Keratinocyte (primary cell): ENCODE results near the gene FAF1. TPM values are rescaled to one million over a fixed set of nuclear protein-coding genes. Genes with fewer than 3 reads are reported as not detected.
A peak's percentile ranks its signal among the peaks of the same experiment; 100 is the strongest.

Experiments
- DNase-seq: peaks from one replicate; pipeline ENCODE4 v3.0.0-alpha.2; 2011; ENCODE audit warnings: low read depth, missing footprints, low spot score
- FAIRE-seq: peaks from 2 replicates; lab custom pipeline; 2011; peaks lifted over from hg19 to GRCh38; lab: Jason Lieb, UNC
- H2AFZ ChIP-seq: 2 replicates; pipeline ENCODE4 v1.6.0; 2012; ENCODE audit warnings: low read length, control low read depth, inconsistent platforms; ENCODE audit not compliant: control insufficient read depth
- H3K27ac ChIP-seq: 2 replicates; pipeline ENCODE4 v1.5.1; 2011; ENCODE audit warnings: low read length; ENCODE audit not compliant: control insufficient read depth, insufficient read depth
- H3K27me3 ChIP-seq: 3 replicates; pipeline ENCODE4 v1.6.0; 2011; ENCODE audit warnings: low read length; ENCODE audit not compliant: control insufficient read depth, insufficient read depth; ENCODE audit errors: extremely low read depth
- H3K36me3 ChIP-seq, 2 experiments: 2 replicates in 1 of 2; 3 replicates in 1 of 2; pipeline ENCODE4 v1.5.1; 2011; ENCODE audit warnings: low read length in 2 of 2, mild to moderate bottlenecking in 1 of 2; ENCODE audit not compliant: control insufficient read depth in 2 of 2, insufficient read depth in 2 of 2; ENCODE audit errors: extremely low read depth in 1 of 2
- H3K4me1 ChIP-seq: 3 replicates; pipeline ENCODE4 v1.5.1; 2011; ENCODE audit warnings: low read length; ENCODE audit not compliant: control insufficient read depth, insufficient read depth; ENCODE audit errors: extremely low read depth
- H3K4me2 ChIP-seq: 3 replicates; pipeline ENCODE4 v1.6.0; 2011; ENCODE audit warnings: low read depth, low read length; ENCODE audit not compliant: control insufficient read depth, insufficient read depth; ENCODE audit errors: extremely low read depth
- H3K4me3 ChIP-seq, 3 experiments: fragments of 200-600 bp in 1 of 3; sonication (generic) in 1 of 3; 2 replicates in 2 of 3; 3 replicates in 1 of 3; pipeline ENCODE4 v1.5.1; 2011 to 2016; ENCODE audit warnings: low read length in 3 of 3, mild to moderate bottlenecking in 3 of 3, control low read depth in 2 of 3, inconsistent platforms in 1 of 3, low read depth in 1 of 3, mixed read lengths in 1 of 3, mixed run types in 1 of 3, moderate library complexity in 1 of 3; ENCODE audit not compliant: control insufficient read depth in 2 of 3, insufficient read depth in 2 of 3; ENCODE audit errors: extremely low read depth in 1 of 3
- H3K79me2 ChIP-seq: 2 replicates; pipeline ENCODE4 v1.6.0; 2012; ENCODE audit warnings: low read length; ENCODE audit not compliant: control insufficient read depth, insufficient read depth
- H3K9ac ChIP-seq: 3 replicates; pipeline ENCODE4 v1.6.0; 2011; ENCODE audit warnings: low read length; ENCODE audit not compliant: control insufficient read depth, insufficient read depth; ENCODE audit errors: extremely low read depth
- H3K9me1 ChIP-seq: 3 replicates; pipeline ENCODE4 v1.6.0; 2011; ENCODE audit warnings: low read length; ENCODE audit not compliant: control insufficient read depth, insufficient read depth; ENCODE audit errors: extremely low read depth
- H3K9me3 ChIP-seq: 2 replicates; pipeline ENCODE4 v1.5.1; 2012; ENCODE audit warnings: low read depth, low read length; ENCODE audit not compliant: control insufficient read depth
- H4K20me1 ChIP-seq: 3 replicates; pipeline ENCODE4 v1.6.0; 2011; ENCODE audit warnings: low read length; ENCODE audit not compliant: control insufficient read depth, insufficient read depth; ENCODE audit errors: extremely low read depth
- CTCF ChIP-seq, 3 experiments: IDR thresholded peaks in 1 of 3; conservative IDR thresholded peaks in 1 of 3; optimal IDR thresholded peaks in 1 of 3; 2 replicates in 2 of 3; 3 replicates in 1 of 3; pipeline versions ENCODE3 to v1.5.1; 2011; ENCODE audit warnings: low read length in 3 of 3, mild to moderate bottlenecking in 3 of 3, moderate library complexity in 2 of 3, control low read depth in 1 of 3, inconsistent platforms in 1 of 3; ENCODE audit not compliant: insufficient read depth in 2 of 3; ENCODE audit errors: extremely low read depth in 1 of 3
- EZH2 ChIP-seq: IDR thresholded peaks from one replicate; pipeline ENCODE4 v1.6.1; 2012; ENCODE audit warnings: inconsistent platforms, mild to moderate bottlenecking, low read length, moderate library complexity
- dilution Hi-C: fragments of 300-500 bp; cut with MboI; formaldehyde crosslinking; loops from one replicate; pipeline ENCODE4 v1.7.0; 2020; ENCODE audit warnings: low sequenced_read_pairs; ENCODE audit not compliant: extremely low pct_ligation_motif_present
- polyA plus RNA-seq, 5 experiments: library from polyadenylated mRNA; depleted of rRNA in 3 of 5; stranded (reverse) in 3 of 5; stranded (forward) in 1 of 5; unstranded in 1 of 5; fragments of >200 nt; gene quantifications; 1 replicate in 1 of 5; 2 replicates in 3 of 5; 3 replicates in 1 of 5; pipeline versions ENCODE4 v1.2.1 to v1.2.3, GENCODE V29; 2011 to 2012; ENCODE audit warnings: missing spikeins in 2 of 5, low read depth in 1 of 5, low replicate concordance in 1 of 5

FAF1 gene
- polyA plus RNA-seq, 1 donor (not counting 4 experiments of a cell fraction or from before 2014, with no cell fraction given), result 33.1 TPM

- Histone ChIP-seq H3K79me2 (no peaks in the 10 kb centered on the region), H4K20me1 (peaks cover 7% of the 10 kb centered on the region), H3K9ac (no peak overlapping the region), H3K27ac (no peak overlapping the region), H2AFZ (no peak overlapping the region), H3K4me1 (peaks cover 5% of the 10 kb centered on the region), H3K27me3 (peaks cover 98% of the 10 kb centered on the region), H3K4me2 (no peak overlapping the region), H3K9me3 (no peaks in the 10 kb centered on the region), H3K9me1 (no peaks in the 10 kb centered on the region), H3K4me3 (no peak overlapping the region), H3K36me3 (no peaks in the 10 kb centered on the region)
- no peak for FAIRE-seq
- DNase-seq, result no peak
- dilution Hi-C loops, result no loop called here
- TF ChIP-seq CTCF (optimal IDR thresholded peaks at IDR 0.05 in 1 of 3, IDR thresholded peaks at IDR 0.05 in 1 of 3, conservative IDR thresholded peaks at IDR 0.05 in 1 of 3; ENCODE audit: extremely low read depth in 1 of 3, insufficient read depth in 2 of 3, low read length in 3 of 3) (peak in 2 of 3 experiments; percentile 13 to 23), EZH2 (no peak)
These were observed 534.5 kb downstream of the FAF1 start for GRCh38 chr1:50425376-50426107.

- Histone ChIP-seq H3K4me1 (peaks cover under 1% of the 10 kb centered on the region), H3K4me3 (no peak overlapping the region), H3K9ac (no peak overlapping the region), H3K27ac (no peak overlapping the region), H4K20me1 (peaks cover 9% of the 10 kb centered on the region), H3K4me2 (no peak overlapping the region), H2AFZ (no peak overlapping the region), H3K79me2 (no peaks in the 10 kb centered on the region), H3K27me3 (peaks cover 98% of the 10 kb centered on the region), H3K36me3 (no peaks in the 10 kb centered on the region), H3K9me1 (no peaks in the 10 kb centered on the region), H3K9me3 (no peaks in the 10 kb centered on the region)
- dilution Hi-C loops, result no loop called here
- TF ChIP-seq CTCF (optimal IDR thresholded peaks at IDR 0.05 in 1 of 3, IDR thresholded peaks at IDR 0.05 in 1 of 3, conservative IDR thresholded peaks at IDR 0.05 in 1 of 3; ENCODE audit: extremely low read depth in 1 of 3, insufficient read depth in 2 of 3, low read length in 3 of 3) (no peak), EZH2 (no peak)
- no peak for DNase-seq
- no peak for FAIRE-seq
These were observed 535.1 kb downstream of the FAF1 start for GRCh38 chr1:50424884-50425375.
